GM12872 (cell line): ENCODE data around the gene GPC5.

ENCODE experiments used
- CTCF ChIP-seq: IDR thresholded peaks from 3 replicates; pipeline ENCODE4 v1.5.1; 2011; ENCODE audit warnings: low read depth, mild to moderate bottlenecking, low read length, moderate library complexity; ENCODE audit not compliant: insufficient read depth

Gene GPC5

GRCh38 chr13:91596842-91597241 is 198.4 kb downstream of the GPC5 start:
- no peak for TF ChIP-seq CTCF

DNA sequence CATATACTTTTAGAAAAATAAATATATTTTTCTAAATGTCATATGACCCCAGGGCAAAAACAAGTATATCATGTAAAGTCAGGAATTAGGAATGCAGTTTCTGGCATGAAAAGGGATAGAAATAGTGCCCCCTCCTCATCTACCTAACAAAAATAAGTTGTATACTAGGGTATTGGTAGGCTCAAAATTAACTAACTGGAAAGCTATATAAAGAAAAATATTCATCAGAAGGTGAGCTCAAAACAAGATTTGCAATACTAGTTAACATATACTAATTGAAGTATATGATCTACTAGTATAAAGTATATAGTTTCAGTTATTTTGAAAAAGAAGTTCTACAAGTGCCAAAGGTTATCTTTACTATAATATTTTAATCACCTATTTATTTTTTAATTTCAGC is 200.2 kb downstream of the GPC5 start:
- TF ChIP-seq CTCF, result no peak

- TF ChIP-seq CTCF, result no peak
Measured at GRCh38 chr13:91601273-91601672, 202.9 kb downstream of the GPC5 start.

DNA sequence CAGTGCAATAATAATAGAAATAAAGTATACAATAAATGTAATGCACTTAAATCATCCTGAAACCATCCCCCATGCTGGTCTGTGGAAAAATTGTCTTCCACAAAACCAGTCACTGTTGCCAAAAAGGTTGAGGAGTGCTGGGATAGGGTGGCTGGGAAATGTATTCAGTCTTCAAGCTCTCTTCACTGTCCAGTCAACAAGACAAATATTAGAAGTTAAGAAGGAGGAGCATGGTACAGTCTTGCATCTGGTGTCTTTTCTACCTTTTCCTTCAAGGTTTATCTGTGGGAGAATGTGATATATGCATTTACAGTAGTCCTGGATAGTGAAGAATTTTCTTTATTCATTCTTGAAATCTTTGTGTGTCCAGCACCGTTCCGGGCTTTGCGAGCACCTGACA is 203.4 kb downstream of the GPC5 start:
- no peak for TF ChIP-seq CTCF

DNA sequence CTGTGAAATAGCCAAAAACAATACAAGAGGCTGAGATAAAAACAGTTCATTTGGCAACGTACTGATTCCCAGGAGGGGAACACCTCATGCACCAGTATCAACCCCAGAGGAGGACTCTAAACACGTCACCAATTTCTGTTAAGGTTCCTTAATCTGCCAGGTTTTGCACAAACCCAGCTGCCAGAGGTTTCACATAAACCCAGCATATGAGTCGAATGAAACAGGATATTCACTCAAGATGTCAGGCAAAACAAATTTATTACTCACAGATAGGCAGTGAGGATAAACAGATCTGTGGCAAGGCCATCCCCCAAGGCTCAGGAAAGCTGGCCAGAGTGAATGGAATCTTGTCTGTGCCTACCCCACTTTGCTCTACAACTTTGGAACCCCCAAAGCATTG is 210.9 kb downstream of the GPC5 start:
- TF ChIP-seq CTCF, result no peak

- no peak for TF ChIP-seq CTCF
Measured at GRCh38 chr13:91618315-91618714, 219.9 kb downstream of the GPC5 start.

DNA sequence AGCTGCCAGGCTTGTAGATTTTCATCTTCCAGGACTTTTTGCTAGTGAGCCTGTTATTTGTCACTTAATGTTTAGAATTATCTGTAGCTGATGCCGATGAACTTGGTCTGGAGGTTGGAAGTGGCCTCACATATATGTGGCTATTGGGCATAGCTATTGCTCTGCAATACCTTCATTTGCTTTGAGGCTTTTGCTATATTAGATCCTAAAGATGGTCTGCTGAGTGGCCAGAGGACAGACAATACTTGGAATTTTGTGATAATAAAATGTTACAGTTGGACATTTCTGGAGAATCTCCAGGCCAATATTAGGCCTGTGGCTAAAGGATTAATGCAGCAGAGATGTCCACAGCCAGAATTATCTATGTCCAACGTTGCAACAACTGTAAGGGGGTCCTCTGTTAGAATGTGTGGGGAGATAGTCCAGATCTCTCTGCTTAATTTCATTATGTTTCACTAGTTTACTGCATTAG is 222.3 kb downstream of the GPC5 start:
- TF ChIP-seq CTCF, result no peak

GRCh38 chr13:91621161-91621560 is 222.7 kb downstream of the GPC5 start:
- no peak for TF ChIP-seq CTCF
